Measurements from ENCODE around the gene ZNF835.

- no peak for TF ChIP-seq POLR2A (IDR thresholded peaks at IDR 0.05)
- TF ChIP-seq POLR2AphosphoS5 (IDR thresholded peaks at IDR 0.05) = no peak
Measured at GRCh38 chr19:56663931-56664500, 7.5 kb downstream of the ZNF835 start.

Measured in gastroesophageal sphincter (tissue), 2 donors.